Measurements from ENCODE around the gene MTHFD1L.

DNA sequence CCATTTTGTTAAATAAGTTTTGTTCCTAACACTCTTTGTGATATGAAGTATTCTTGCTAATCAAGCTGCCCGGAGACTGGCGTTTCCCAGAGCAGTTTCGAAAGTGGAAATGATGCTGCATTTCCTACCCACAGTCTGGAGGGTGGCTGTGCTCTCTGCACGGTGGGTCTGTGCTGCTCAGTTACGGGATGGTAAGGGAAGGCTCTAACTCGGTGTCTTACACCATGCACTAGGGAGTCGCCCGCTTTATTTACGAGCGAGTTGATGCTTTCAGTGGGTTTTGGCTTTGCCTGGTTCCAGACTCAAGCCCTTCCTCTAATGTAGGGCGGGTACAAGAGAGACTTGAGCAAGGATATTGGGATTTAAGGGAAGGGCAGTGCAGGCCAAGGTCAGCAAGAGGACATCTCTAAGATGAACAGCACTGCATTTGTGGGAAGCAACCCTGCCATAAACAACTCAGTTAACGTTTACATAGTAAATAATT lies 194.2 kb downstream of the MTHFD1L start:
- TF ChIP-seq POLR2AphosphoS5 (IDR thresholded peaks at IDR 0.05; ENCODE audit: borderline replicate concordance, low read depth, low read length) (no peak), EZH2 (IDR thresholded peaks at IDR 0.05) (no peak), FOXP2 (optimal IDR thresholded peaks at IDR 0.05; ENCODE audit: control extremely low read depth, extremely low read length, insufficient read depth) (no peak)
